ENCODE measurements around the gene CABP7.
"Not testable (repeated sequence)": the region's sequence is repeated elsewhere in the genome, so short reads cannot be mapped to it uniquely, and the experiment has no call there.

The CABP7 gene

DNA sequence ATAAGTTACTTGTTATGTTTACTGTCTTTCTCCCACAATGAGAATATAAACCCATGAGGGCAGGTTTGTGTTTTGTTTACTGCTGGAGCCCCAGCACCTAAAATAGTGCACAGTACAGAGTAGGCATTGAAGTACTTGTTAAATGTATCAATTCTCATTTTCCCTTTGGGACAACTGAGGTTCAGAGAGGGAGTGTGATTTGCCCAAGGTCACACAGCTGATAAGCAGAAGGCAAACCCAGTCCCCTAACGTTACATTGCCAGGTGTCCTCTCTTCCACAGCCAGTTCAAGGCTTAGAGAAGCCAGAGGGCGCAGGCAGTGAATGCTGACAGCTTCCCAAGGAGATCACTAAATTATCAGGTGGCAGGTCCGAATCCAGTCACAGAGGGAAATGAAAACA, 30.2 kb downstream of the CABP7 start:
- no peak for DNase-seq

DNA sequence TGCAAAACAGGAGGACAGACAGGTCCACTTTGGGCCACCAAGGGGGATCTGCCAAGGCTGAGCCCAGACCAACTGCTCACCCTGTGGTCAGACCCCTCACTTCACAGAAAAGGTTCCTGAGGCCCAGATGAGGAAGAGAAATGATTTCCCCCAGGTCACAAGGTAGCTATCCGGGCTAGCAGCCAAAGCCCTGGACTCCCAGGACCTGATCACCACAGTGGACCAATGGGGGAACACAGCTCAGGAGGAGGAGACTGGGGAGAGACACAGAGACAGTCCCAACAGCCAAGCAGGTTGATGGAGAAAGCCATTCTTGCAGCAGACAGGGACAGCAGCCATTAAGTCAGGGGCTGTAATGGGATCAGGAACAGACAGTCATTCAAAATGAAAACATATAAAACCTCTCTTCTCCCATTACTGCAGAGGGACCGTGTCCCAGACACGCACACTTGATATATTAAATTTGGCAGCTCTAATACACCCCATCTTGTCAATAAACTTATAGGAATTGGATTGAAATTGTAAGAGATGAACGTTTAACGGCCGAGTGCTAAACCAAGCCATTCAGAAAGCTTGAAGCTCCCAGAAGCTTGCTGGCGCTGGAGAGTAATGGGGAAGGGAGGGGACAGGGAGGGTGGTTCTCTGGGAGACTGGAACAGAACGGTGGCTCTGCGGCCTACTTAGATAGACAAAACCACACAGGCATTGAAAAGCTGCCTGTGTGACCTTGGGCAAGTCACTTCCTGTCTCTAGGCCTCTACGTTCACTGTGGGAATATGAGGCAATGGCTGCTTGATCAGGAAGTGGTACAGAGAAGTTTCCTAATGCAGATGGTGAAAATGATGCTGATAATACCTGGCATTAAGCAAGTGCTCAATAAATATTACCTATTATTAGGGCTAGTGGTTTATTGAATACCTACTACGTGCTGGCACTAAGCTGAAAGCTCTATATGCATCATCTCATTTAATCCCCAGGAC, 31.0 kb downstream of the CABP7 start:
- peak in 1 of 5 experiments; percentile 74 for DNase-seq

DNA sequence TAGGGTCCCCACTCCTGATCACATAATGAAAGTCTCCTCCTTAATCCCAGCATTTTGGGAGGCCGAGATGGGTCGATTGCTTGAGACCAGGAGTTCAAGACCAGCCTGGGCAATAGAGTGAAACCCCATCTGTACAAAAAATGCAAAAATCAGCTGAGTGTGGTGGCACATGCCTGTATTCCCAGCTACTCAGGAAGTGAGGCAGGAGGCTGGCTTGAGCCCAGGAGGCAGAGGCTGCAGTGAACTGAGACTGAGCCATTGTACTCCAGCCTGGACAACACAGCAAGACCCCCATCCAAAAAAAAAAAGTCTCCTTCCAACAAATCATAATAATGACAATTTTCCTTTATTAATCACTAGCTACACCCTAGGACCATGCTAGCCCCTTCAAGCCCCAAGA, 31.9 kb downstream of the CABP7 start:
- DNase-seq: no peak

DNA sequence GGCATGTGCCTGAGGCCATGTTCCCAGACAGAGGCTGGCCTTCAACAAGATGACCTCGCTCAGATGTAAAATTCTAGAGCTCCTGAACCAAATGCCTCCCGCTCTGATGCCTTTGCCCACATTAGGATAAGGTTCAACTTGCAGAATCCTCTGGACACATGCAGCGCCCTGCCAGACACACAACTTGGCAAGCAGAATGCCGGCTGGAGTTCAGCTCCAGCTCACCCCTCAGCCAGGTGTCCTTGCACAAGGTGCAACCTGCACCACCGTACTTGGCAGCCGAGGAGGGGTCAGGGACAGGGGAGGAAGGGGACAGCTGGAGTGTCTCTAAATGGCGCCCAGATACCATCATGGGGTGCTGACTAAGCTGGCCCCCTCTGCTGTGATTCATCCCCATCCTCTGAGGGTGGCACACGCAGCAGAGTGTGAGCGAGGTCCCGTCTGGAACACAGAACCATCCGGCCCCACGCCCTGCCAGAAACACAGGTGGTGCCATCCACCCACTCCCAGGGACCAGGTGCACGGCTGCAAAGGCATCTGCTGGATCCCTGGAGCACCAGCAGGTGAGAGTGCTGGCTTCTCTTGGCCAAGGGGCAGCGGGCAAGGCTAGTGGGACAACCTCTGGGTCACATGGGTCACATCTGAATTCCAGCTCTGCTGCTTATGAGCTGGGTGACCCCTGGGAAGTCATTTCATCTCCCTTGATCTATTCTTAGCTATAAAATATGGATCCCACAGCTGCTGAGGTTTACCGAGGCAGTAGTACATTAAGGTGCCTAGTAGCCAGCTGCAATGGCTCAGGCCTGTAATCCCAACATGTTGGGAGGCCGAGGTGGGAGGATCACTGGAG, 34.2 kb downstream of the CABP7 start:
- no peak for DNase-seq

GRCh38 chr22:29754658-29755395, 35.0 kb downstream of the CABP7 start:
- DNase-seq: not testable (repeated sequence)

DNA sequence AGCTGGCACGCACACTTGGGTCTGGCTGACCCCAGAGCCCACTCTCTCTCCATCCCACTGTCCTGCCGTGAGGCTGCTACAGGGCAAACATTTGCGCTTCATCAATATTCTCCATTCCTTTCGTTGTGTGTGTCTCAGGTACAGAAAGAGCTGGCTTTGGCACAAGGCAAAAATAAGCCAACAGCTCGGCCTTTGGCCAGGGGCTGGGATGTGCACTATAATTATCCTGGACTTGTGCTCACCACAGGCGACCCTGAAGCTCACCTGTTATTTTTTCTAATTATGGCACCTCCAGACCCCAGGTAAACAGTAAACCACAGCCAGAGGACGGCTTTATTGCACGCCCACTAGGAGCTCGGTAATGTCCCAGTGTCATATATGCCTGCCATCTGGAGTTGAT, 36.1 kb downstream of the CABP7 start:
- DNase-seq: no peak

DNA sequence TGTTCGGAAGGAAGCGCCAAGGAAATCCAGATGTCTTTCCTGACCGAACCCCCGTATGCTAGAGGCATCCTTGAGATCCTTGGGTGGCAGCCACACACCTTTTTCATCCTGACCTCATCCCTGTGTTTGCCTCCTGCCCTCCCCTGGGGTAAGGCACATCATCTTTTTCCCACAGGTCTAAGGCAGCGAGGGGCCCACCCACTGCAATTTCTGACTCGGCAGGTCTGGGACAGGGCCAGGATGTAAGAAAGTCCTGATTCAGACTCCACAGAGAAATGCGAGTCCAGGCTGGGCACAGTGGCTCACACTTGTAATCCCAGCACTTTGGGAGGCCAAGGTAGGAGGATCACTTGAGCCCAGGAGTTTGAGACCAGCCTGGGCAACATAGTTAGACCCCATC, 36.5 kb downstream of the CABP7 start:
- DNase-seq: no peak

DNA sequence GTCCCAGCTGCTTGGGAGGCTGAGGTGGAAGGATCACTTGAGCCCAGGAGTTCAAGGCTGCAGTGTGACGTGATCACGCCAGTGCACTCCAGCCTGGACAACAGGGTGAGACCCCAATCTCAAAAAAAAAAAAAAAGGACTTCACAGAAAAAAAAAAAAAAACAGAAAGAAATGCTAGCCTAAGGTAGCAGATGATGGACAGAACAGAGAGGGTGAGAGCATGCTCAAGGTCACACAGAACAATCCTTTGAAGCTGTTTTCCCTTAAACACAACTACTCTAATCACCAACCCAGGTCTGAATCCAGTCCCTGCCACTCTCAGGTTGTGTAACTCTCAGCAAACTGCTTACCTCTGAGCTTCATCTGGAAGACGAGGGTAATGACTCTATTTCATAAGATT, 37.3 kb downstream of the CABP7 start:
- no peak for DNase-seq

DNA sequence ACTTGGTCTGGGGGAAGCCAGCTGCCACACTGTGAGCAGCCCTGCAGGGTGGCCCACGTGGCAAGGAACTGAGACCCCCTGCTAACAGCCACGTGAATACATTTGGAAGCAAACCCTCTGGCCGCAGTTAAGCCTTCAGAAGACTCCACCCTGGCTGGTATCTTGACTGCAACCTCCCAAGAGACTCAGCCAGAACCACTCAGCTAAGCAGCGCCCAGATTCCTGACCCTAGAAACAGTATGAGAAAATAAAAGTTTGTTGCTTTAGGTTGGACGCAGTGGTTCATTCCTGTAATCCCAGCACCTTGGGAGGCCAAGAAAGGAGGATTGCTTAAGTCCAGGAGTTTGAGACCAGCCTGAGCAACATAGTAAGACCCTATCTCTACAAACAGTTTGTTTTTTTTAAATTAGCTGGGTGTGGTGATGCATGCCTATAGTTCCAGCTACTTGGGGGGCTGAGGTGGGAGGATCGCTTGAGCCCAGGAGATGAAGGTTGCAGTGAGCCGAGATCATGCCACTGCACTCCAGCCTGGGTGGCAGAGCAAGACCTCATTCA, 38.3 kb downstream of the CABP7 start:
- DNase-seq: no peak

- no peak for DNase-seq
Measured at GRCh38 chr22:29758959-29759358, 39.2 kb downstream of the CABP7 start.

GRCh38 chr22:29762263-29762662, 42.5 kb downstream of the CABP7 start:
- no peak for DNase-seq

DNA sequence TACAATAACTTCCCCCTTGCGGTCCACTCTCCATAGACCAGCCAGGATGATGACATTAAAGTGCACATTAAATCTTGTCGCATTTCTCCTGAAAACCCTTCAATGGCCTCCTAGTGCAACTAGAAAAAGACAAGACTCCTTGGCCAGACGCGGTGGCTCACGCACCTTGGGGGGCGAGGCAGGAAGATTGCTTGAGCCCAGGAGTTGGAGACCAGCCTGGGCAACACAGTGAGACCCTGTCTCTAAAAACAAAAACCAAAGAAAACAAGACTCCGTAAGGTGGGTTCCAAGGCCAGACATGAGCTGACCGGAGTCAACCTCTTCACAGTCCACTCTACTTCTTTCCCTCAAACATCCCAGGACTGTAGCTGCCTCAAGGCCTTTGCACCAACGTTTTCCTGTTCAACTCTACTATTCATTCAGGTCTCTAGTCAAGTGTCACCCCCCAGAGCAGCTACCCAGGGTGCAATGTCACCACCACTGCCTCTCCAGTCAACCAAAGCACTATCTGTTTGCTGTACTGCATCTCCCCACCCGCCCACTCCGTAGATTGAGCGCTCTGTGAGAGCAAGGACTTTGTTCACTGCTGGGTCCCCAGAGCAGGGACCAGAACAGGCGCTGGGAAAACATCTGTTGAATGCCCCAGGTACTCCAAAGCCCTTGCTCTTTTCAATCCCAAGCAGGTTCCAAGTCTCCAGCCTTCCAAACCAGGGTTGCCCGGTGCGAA, 46.3 kb downstream of the CABP7 start:
- DNase-seq: peak in 2 of 5 experiments; percentile 5 to 48

DNA sequence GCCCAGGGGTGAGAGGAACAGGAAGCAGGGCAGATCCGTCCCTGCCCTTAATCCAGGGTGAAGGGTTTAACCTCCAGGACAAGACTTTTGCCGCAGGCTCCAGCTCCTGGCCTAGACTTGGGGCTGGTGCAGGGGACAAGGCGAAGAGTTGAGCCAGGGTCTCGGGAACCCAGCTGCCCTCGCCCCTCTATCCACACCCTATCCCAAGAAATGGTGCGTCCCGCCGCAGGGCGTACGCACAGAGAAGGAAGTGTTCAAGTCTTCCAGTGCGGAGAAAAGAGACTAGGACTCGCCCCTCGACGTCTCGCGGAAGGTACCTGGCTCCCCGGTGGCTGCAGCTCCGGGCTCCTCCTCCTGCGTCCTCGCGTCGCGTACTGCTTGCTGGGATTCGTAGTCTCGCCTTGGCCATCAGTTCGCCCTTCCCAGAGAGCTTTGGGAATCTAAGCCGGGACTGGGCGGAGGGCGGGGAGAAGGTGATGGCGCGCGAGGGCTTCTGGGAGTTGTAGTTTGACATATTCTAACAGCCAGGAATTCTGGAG, 46.9 kb downstream of the CABP7 start, which contains the start of gene ZMAT5:
Gene ZMAT5, minus strand, starts transcription at position 376 of the 539 bp plus-strand sequence. CDS start 18,463 bp downstream, outside the sequence.
- peak; percentile 73 to 98 (median 89) for DNase-seq

- peak; percentile 88 to 94 (median 89) for DNase-seq
Measured at GRCh38 chr22:29767171-29768051, 47.6 kb downstream of the CABP7 start, which contains the start of gene UQCR10. UQCR10 (plus strand) TSS chr22:29767369; CDS start chr22:29767399, 30 bp downstream.

DNA sequence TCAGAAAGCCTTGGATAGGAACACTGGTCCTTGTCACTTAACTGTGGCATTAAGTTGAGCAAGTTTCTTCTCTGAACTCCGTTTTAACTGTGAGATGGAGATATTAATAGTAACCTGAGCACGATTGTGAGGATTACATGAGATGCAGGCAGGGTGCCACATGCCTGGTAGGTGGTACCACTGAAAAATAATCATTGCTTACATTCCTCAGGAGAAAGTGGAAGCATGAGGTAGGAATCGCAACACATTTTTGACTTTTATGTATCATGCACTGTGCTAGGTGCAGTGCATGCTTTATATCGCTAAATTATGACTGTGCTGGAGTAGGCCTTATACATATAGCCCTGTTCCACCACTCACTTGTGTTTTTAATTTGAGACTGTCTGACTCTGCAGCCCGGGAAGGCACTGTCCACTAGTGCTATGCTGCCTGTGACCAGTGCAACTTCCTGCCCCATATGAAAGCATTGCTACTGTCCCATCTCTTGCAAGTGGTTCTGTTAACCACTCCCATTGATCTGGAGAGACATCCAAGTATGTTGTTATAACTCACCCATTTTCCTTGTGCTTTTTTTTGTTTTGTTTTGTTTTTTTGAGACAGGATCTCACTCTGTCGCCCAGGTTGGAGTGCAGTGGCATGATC, 48.4 kb downstream of the CABP7 start:
- no peak for DNase-seq

DNA sequence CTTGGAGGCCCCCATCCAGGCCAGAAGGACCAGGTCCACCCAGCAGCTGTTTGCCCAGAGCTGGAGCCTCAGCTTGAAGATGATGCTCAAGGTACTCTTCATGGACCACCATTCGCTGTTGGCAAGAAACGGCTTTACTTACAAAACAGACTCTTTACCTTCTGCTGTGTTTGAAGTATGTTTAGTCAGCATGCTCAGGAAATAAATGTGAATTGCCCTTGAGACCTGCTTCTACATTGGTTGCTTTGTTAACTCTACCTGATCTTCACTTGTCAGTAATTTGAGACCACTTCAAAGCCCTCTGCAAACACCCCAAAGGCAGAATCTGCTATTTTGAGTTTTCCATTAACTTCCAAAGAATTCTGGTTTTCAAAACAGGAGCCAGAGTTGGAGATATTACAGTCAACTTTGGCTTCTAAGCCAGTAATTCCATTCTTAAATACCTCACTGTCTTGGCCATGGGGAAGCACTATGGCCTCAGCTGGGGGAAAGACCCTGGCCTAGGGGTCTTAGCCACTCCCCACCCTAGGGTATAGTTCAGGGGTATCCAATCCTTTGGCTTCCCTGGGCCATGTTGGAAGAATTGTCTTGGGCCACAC, 50.0 kb downstream of the CABP7 start:
- no peak for DNase-seq

DNA sequence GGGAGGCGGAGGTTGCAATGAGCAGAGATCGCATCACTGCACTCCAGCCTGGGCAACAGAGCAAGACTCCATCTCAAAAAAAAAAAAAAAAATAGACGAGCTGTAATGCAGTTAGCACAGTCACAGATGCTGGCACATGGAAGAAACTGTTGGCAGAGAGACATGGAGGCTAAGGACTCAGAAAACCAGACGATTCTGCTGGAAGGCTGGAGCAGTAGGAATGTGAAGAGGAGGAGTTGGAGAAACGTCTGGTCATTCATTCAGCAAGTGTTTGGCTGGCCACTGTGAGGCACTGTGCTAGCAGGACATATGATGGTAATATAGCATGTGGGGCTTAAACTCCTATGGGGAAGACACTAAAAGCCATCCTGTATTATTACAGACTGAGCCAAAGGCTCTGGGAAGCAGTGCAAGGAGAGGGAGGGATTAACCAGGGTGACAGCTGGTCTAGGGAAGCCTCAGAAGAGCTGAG, 52.4 kb downstream of the CABP7 start:
- no peak for DNase-seq

DNA sequence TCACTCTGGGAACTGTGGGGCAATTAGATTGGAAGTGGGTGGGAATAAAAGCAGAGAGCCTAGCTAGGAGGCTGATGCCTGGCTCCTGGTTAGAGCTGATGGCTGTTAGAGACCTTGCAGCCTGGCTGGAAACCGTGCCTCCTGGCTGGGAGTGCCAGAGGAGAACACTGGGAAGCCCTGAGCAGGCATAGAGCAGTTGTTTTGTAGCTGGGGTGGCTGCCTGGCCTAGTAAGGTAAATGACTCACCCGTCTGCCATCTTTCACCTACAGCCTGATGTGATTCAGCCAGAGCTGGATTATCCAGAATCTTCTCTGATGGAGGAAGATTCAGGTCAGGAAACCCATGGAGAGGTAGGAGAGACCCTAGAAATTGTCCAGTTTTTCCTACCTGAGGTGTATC, 53.4 kb downstream of the CABP7 start:
- no peak for DNase-seq

GRCh38 chr22:29780220-29780619, 60.4 kb downstream of the CABP7 start:
- no peak for DNase-seq
